Stimulated activated CD4-positive, alpha-beta T cell treated with anti-CD3 and anti-CD28 coated beads, Interleukin-2, amount 100 ng/mL, for 4 hours (primary cell): ENCODE measurements around the gene TCF25.

Experiments
- DNase-seq: peaks from one replicate; pipeline ENCODE4 v3.0.0-alpha.2; 2020; ENCODE audit warnings: low read depth

TCF25 gene

GRCh38 chr16:89949121-89949742 lies 75.8 kb downstream of the TCF25 start:
- no peak for DNase-seq

GRCh38 chr16:89949756-89950155 lies 76.4 kb downstream of the TCF25 start:
- no peak for DNase-seq

GRCh38 chr16:89951509-89951908 lies 78.1 kb downstream of the TCF25 start:
- DNase-seq = no peak

- DNase-seq = no peak
Measured at GRCh38 chr16:89952049-89952448, 78.7 kb downstream of the TCF25 start.

- no peak for DNase-seq
Measured at GRCh38 chr16:89952551-89952950, 79.2 kb downstream of the TCF25 start.

- DNase-seq = no peak
Measured at GRCh38 chr16:89953671-89954406, 80.4 kb downstream of the TCF25 start.

GRCh38 chr16:89954462-89954861 lies 81.1 kb downstream of the TCF25 start:
- DNase-seq = no peak

- no peak for DNase-seq
Measured at GRCh38 chr16:89955001-89955685, 81.8 kb downstream of the TCF25 start.

GRCh38 chr16:89956505-89957215 lies 83.3 kb downstream of the TCF25 start:
- no peak for DNase-seq

- no peak for DNase-seq
Measured at GRCh38 chr16:89957216-89957785, 83.9 kb downstream of the TCF25 start.

GRCh38 chr16:89958068-89958467 lies 84.7 kb downstream of the TCF25 start:
- no peak for DNase-seq

- DNase-seq = no peak
Measured at GRCh38 chr16:89958596-89958995, 85.2 kb downstream of the TCF25 start.

- no peak for DNase-seq
Measured at GRCh38 chr16:89960966-89961365, 87.6 kb downstream of the TCF25 start.
